ENCODE results near the gene INO80B. TPM values are rescaled to one million over a fixed set of nuclear protein-coding genes. Genes with fewer than 3 reads are reported as not detected.
"Not testable (repeated sequence)": the region's sequence is repeated elsewhere in the genome, so short reads cannot be mapped to it uniquely, and the experiment has no call there.

The INO80B gene
- total RNA-seq, 1 donor from 2014 or later: 26.6 TPM

GRCh38 chr2:74481961-74482800 lies 27.3 kb downstream of the INO80B start:
- no peak for TF ChIP-seq CTCF (IDR thresholded peaks at IDR 0.05; ENCODE audit: insufficient read depth, low read length, severe bottlenecking)
- DNase-seq (ENCODE audit: low read depth): peak; percentile 22
- no peak for FAIRE-seq
- Histone ChIP-seq H3K27me3 (ENCODE audit: control insufficient read depth, insufficient read depth, low read length) (no peaks in the 10 kb centered on the region), H3K4me3 (ENCODE audit: low read depth, low read length) (peak overlapping the region; percentile 91), H3K36me3 (ENCODE audit: control insufficient read depth, insufficient read depth, low read length) (peaks cover 6% of the 10 kb centered on the region)

- Histone ChIP-seq H3K36me3 (ENCODE audit: control insufficient read depth, insufficient read depth, low read length) (peaks cover 6% of the 10 kb centered on the region), H3K4me3 (ENCODE audit: low read depth, low read length) (peak within 1 kb of the TSS; percentile 91), H3K27me3 (ENCODE audit: control insufficient read depth, insufficient read depth, low read length) (no peaks in the 10 kb centered on the region)
- FAIRE-seq (no peak), DNase-seq (ENCODE audit: low read depth) (peak; percentile 89)
- TF ChIP-seq CTCF (IDR thresholded peaks at IDR 0.05; ENCODE audit: insufficient read depth, low read length, severe bottlenecking): peak; percentile 95
Measured at GRCh38 chr2:74482801-74483674, 28.2 kb downstream of the INO80B start, which contains the start of the genes CCDC142 and TTC31. TSS of gene CCDC142 (minus strand) at chr2:74482998. CDS start at chr2:74482837, 161 bp downstream. TSS of gene TTC31 (plus strand) at chr2:74483081. CDS start at chr2:74483096, 15 bp downstream.

GRCh38 chr2:74483675-74484164 lies 28.8 kb downstream of the INO80B start:
- not testable (repeated sequence) for H3K27me3 ChIP-seq (ENCODE audit: control insufficient read depth, insufficient read depth, low read length); H3K36me3 ChIP-seq (ENCODE audit: control insufficient read depth, insufficient read depth, low read length); DNase-seq (ENCODE audit: low read depth); FAIRE-seq
- peak overlapping the region; percentile 91 for H3K4me3 ChIP-seq (ENCODE audit: low read depth, low read length)

GRCh38 chr2:74486141-74486540 lies 31.3 kb downstream of the INO80B start:
- Histone ChIP-seq H3K36me3 (ENCODE audit: control insufficient read depth, insufficient read depth, low read length) (peaks cover 6% of the 10 kb centered on the region), H3K27me3 (ENCODE audit: control insufficient read depth, insufficient read depth, low read length) (no peaks in the 10 kb centered on the region), H3K4me3 (ENCODE audit: low read depth, low read length) (no peak overlapping the region)
- no peak for FAIRE-seq
- DNase-seq (ENCODE audit: low read depth): no peak
- TF ChIP-seq CTCF (IDR thresholded peaks at IDR 0.05; ENCODE audit: insufficient read depth, low read length, severe bottlenecking): no peak

- no peak for TF ChIP-seq CTCF (IDR thresholded peaks at IDR 0.05; ENCODE audit: insufficient read depth, low read length, severe bottlenecking)
- Histone ChIP-seq H3K36me3 (ENCODE audit: control insufficient read depth, insufficient read depth, low read length) (peaks cover 14% of the 10 kb centered on the region), H3K4me3 (ENCODE audit: low read depth, low read length) (no peak overlapping the region), H3K27me3 (ENCODE audit: control insufficient read depth, insufficient read depth, low read length) (no peaks in the 10 kb centered on the region)
- FAIRE-seq: no peak
- no peak for DNase-seq (ENCODE audit: low read depth)
Measured at GRCh38 chr2:74488643-74489481, 34.0 kb downstream of the INO80B start.
